AG08396 (cell line): Measurements from ENCODE around the gene FCER2.

Experiments used
- DNase-seq: peaks from one replicate; pipeline ENCODE4 v3.0.0; 2012; ENCODE audit warnings: low spot score, mixed read lengths

The FCER2 gene

GRCh38 chr19:7699417-7700401 is 2.2 kb downstream of the FCER2 start:
- no peak for DNase-seq

- no peak for DNase-seq
Observed at GRCh38 chr19:7699003-7699402, 2.9 kb downstream of the FCER2 start.

- DNase-seq = no peak
Observed at GRCh38 chr19:7698583-7698982, 3.3 kb downstream of the FCER2 start.

- DNase-seq = no peak
Observed at GRCh38 chr19:7697721-7698287, 4.1 kb downstream of the FCER2 start.

GRCh38 chr19:7694499-7694898 is 7.4 kb downstream of the FCER2 start:
- DNase-seq = no peak

- DNase-seq = no peak
Observed at GRCh38 chr19:7692417-7693088, 9.4 kb downstream of the FCER2 start.

- DNase-seq = no peak
Observed at GRCh38 chr19:7691497-7691896, 10.4 kb downstream of the FCER2 start.

- DNase-seq = no peak
Observed at GRCh38 chr19:7690779-7691258, 11.1 kb downstream of the FCER2 start.

GRCh38 chr19:7689165-7689564 is 12.8 kb downstream of the FCER2 start:
- DNase-seq = no peak

GRCh38 chr19:7687177-7687576 is 14.8 kb downstream of the FCER2 start:
- DNase-seq = no peak

GRCh38 chr19:7685546-7686445 is 16.1 kb downstream of the FCER2 start:
- DNase-seq = no peak

GRCh38 chr19:7682175-7682855 is 19.6 kb downstream of the FCER2 start:
- DNase-seq = no peak

- DNase-seq = peak; percentile 90
Observed at GRCh38 chr19:7681340-7682174, 20.4 kb downstream of the FCER2 start.

GRCh38 chr19:7680606-7681339 is 21.2 kb downstream of the FCER2 start, which contains the start of gene TRAPPC5:
TRAPPC5 (plus strand) TSS chr19:7680833; CDS start chr19:7682254, 1,421 bp downstream.
- DNase-seq = peak; percentile 98

GRCh38 chr19:7679771-7680605 is 21.9 kb downstream of the FCER2 start:
- DNase-seq = no peak

- no peak for DNase-seq
Observed at GRCh38 chr19:7678971-7679751, 22.8 kb downstream of the FCER2 start.

- DNase-seq = no peak
Observed at GRCh38 chr19:7677669-7678311, 24.1 kb downstream of the FCER2 start.
